CD14-positive monocyte (primary cell): ENCODE measurements around the gene PCDHB16. TPM values are rescaled to one million over a fixed set of nuclear protein-coding genes. Genes with fewer than 3 reads are reported as not detected.
"Not testable (repeated sequence)": the region's sequence is repeated elsewhere in the genome, so short reads cannot be mapped to it uniquely, and the experiment has no call there.

Source experiments
- DNase-seq, 3 donors: peaks; one replicate each; pipeline ENCODE4 v3.0.0-alpha.2; 2011 to 2022
- H2AFZ ChIP-seq: 2 replicates; pipeline ENCODE4 v1.6.0; 2012; ENCODE audit warnings: mild to moderate bottlenecking, low read depth, low read length, inconsistent platforms; ENCODE audit not compliant: insufficient read depth, poor library complexity, severe bottlenecking
- H3K27ac ChIP-seq, 2 donors: 1 replicate in 1 of 2; 2 replicates in 1 of 2; pipeline ENCODE4 v1.5.1; 2012 to 2013; ENCODE audit warnings: low read length in 2 of 2, control low read depth in 1 of 2, inconsistent platforms in 1 of 2, low read depth in 1 of 2, mild to moderate bottlenecking in 1 of 2
- H3K27me3 ChIP-seq, 2 donors: one replicate each; pipeline versions ENCODE4 v1.6.0 to v1.6.1; 2011 to 2013; ENCODE audit warnings: low read length in 2 of 2; ENCODE audit not compliant: control insufficient read depth in 2 of 2, insufficient read depth in 2 of 2
- H3K36me3 ChIP-seq, 2 donors: replicated peaks in 1 of 2; 1 replicate in 1 of 2; 2 replicates in 1 of 2; pipeline versions ENCODE4 v1.5.1 to v1.6.1; 2012 to 2013; ENCODE audit warnings: low read length in 2 of 2, control low read depth in 1 of 2, inconsistent platforms in 1 of 2, mild to moderate bottlenecking in 1 of 2; ENCODE audit not compliant: insufficient read depth in 2 of 2, control insufficient read depth in 1 of 2
- H3K4me1 ChIP-seq, 2 donors: 1 replicate in 1 of 2; 2 replicates in 1 of 2; pipeline versions ENCODE4 v1.5.1 to v1.6.1; 2012 to 2013; ENCODE audit warnings: low read length in 2 of 2, control low read depth in 1 of 2, inconsistent platforms in 1 of 2, mild to moderate bottlenecking in 1 of 2, moderate library complexity in 1 of 2; ENCODE audit not compliant: insufficient read depth in 2 of 2, control insufficient read depth in 1 of 2
- H3K4me2 ChIP-seq: replicated peaks from 2 replicates; pipeline ENCODE3; 2012; ENCODE audit warnings: low read length, moderate library complexity, mild to moderate bottlenecking; ENCODE audit not compliant: poor library complexity, severe bottlenecking; ENCODE audit errors: extremely low read depth
- H3K4me3 ChIP-seq, 3 experiments: fragments of 200-600 bp in 1 of 3; sonication (generic) in 1 of 3; replicated peaks in 1 of 3; 1 replicate in 2 of 3; 2 replicates in 1 of 3; pipeline ENCODE4 v1.5.1; 2011 to 2013; ENCODE audit warnings: low read length in 3 of 3, mild to moderate bottlenecking in 3 of 3, control low read depth in 2 of 3, low read depth in 2 of 3, inconsistent platforms in 1 of 3, moderate library complexity in 1 of 3
- H3K79me2 ChIP-seq: 2 replicates; pipeline ENCODE4 v1.6.0; 2012; ENCODE audit warnings: mild to moderate bottlenecking, control low read depth, inconsistent platforms, low read length, moderate library complexity; ENCODE audit not compliant: insufficient read depth
- H3K9ac ChIP-seq: 2 replicates; pipeline ENCODE4 v1.6.0; 2017; ENCODE audit warnings: low read length, mild to moderate bottlenecking; ENCODE audit not compliant: insufficient read depth, poor library complexity, severe bottlenecking
- H3K9me3 ChIP-seq, 2 donors: replicated peaks in 1 of 2; 1 replicate in 1 of 2; 2 replicates in 1 of 2; pipeline versions ENCODE4 v1.5.1 to v1.6.1; 2012 to 2013; ENCODE audit warnings: low read length in 2 of 2, control low read depth in 1 of 2; ENCODE audit not compliant: control insufficient read depth in 1 of 2, insufficient read depth in 1 of 2
- H4K20me1 ChIP-seq: 2 replicates; pipeline ENCODE4 v1.6.0; 2012; ENCODE audit warnings: mild to moderate bottlenecking, low read length, control low read depth, moderate library complexity; ENCODE audit not compliant: insufficient read depth
- H3K27ac Mint-ChIP-seq, 7 donors: one replicate each; pipeline ENCODE4 v1.8.0; 2020; ENCODE audit warnings: mild to moderate bottlenecking in 7 of 7, mixed read lengths in 7 of 7, moderate library complexity in 6 of 7, inconsistent platforms in 2 of 7
- H3K27me3 Mint-ChIP-seq, 3 donors: one replicate each; pipeline ENCODE4 v1.8.0; 2021 to 2022; ENCODE audit warnings: low read depth in 3 of 3, mild to moderate bottlenecking in 3 of 3, mixed read lengths in 3 of 3, moderate library complexity in 3 of 3, inconsistent platforms in 1 of 3
- H3K36me3 Mint-ChIP-seq, 2 donors: one replicate each; pipeline ENCODE4 v1.8.0; 2020; ENCODE audit warnings: mixed read lengths in 2 of 2, inconsistent platforms in 1 of 2, mild to moderate bottlenecking in 1 of 2
- H3K4me1 Mint-ChIP-seq: one replicate; pipeline ENCODE4 v1.8.0; 2020; ENCODE audit warnings: mild to moderate bottlenecking, mixed read lengths
- H3K4me3 Mint-ChIP-seq, 2 donors: one replicate each; pipeline ENCODE4 v1.8.0; 2020; ENCODE audit warnings: mild to moderate bottlenecking in 2 of 2, mixed read lengths in 2 of 2, moderate library complexity in 1 of 2
- H3K9me3 Mint-ChIP-seq, 7 donors: one replicate each; pipeline ENCODE4 v1.8.0; 2020 to 2022; ENCODE audit warnings: mixed read lengths in 7 of 7, mild to moderate bottlenecking in 6 of 7, moderate library complexity in 6 of 7, inconsistent platforms in 2 of 7
- WGBS: methylation state at CpG from one replicate; pipeline ENCODE4 v1.1.5; 2013; ENCODE audit warnings: missing lambda C conversion rate; ENCODE audit not compliant: insufficient coverage; 5-methylcytosine and 5-hydroxymethylcytosine counted together
- intact Hi-C, 2 donors: fragments of 100-400 bp; cut with micrococcal nuclease; formaldehyde crosslinking; loops; one replicate each; pipeline versions ENCODE4 v1.15.0 to v1.15.1; 2023
- polyA plus RNA-seq, 3 donors: library from polyadenylated mRNA; depleted of rRNA in 1 of 3; unstranded in 2 of 3; stranded (reverse) in 1 of 3; fragments of 300-500 nt in 2 of 3; fragments of >200 nt in 1 of 3; fragmentation: Illumina TruSeq in 2 of 3; gene quantifications; 1 replicate in 2 of 3; 2 replicates in 1 of 3; pipeline ENCODE4 v1.2.3, GENCODE V29; 2012 to 2021
- TF ChIP-seq, protein P1 (sequence below): fragments of 200-600 bp; IDR thresholded peaks from one replicate; pipeline ENCODE4 v1.8.0; 2022; ENCODE audit warnings: antibody characterized with exemption, mild to moderate bottlenecking

PCDHB16 gene
- polyA plus RNA-seq, 3 donors = not detected

DNA sequence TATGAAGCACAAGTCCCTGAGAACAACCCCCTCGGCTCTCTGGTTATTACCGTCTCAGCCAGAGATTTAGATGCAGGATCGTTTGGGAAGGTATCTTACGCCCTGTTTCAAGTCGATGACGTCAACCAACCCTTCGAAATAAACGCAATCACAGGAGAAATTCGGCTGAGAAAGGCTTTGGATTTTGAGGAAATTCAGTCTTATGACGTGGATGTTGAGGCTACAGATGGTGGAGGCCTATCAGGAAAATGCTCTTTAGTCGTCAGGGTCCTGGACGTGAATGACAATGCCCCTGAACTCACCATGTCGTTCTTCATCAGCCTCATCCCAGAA lies 31.2 kb upstream of the PCDHB16 start:
- Histone ChIP-seq H2AFZ (no peak overlapping the region), H3K9ac (no peak overlapping the region), H3K79me2 (no peaks in the 10 kb centered on the region), H3K4me3 (no peak overlapping the region), H3K4me2 (no peak overlapping the region), H3K27me3 (no peaks in the 10 kb centered on the region), H4K20me1 (no peaks in the 10 kb centered on the region), H3K4me1 (no peaks in the 10 kb centered on the region), H3K9me3 (peaks cover 36 to 47% of the 10 kb centered on the region in 2 donors), H3K27ac (no peak overlapping the region), H3K36me3 (no peaks in the 10 kb centered on the region)
- no peak overlapping the region for H3K4me3 Mint-ChIP-seq
- H3K9me3 Mint-ChIP-seq = peaks cover 27 to 47% (median 39%) of the 10 kb centered on the region in 7 donors
- H3K27ac Mint-ChIP-seq = no peak overlapping the region
- intact Hi-C loops = no loop called here
- WGBS = 42% methylated on average over 5 of the region's 13 CpGs
- peaks cover 2 to 21% (median 17%) of the 10 kb centered on the region in 3 donors for H3K27me3 Mint-ChIP-seq
- H3K36me3 Mint-ChIP-seq = no peaks in the 10 kb centered on the region
- no peaks in the 10 kb centered on the region for H3K4me1 Mint-ChIP-seq
- no peak for DNase-seq
- TF ChIP-seq, protein P1, sequence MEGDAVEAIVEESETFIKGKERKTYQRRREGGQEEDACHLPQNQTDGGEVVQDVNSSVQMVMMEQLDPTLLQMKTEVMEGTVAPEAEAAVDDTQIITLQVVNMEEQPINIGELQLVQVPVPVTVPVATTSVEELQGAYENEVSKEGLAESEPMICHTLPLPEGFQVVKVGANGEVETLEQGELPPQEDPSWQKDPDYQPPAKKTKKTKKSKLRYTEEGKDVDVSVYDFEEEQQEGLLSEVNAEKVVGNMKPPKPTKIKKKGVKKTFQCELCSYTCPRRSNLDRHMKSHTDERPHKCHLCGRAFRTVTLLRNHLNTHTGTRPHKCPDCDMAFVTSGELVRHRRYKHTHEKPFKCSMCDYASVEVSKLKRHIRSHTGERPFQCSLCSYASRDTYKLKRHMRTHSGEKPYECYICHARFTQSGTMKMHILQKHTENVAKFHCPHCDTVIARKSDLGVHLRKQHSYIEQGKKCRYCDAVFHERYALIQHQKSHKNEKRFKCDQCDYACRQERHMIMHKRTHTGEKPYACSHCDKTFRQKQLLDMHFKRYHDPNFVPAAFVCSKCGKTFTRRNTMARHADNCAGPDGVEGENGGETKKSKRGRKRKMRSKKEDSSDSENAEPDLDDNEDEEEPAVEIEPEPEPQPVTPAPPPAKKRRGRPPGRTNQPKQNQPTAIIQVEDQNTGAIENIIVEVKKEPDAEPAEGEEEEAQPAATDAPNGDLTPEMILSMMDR = no peak

DNA sequence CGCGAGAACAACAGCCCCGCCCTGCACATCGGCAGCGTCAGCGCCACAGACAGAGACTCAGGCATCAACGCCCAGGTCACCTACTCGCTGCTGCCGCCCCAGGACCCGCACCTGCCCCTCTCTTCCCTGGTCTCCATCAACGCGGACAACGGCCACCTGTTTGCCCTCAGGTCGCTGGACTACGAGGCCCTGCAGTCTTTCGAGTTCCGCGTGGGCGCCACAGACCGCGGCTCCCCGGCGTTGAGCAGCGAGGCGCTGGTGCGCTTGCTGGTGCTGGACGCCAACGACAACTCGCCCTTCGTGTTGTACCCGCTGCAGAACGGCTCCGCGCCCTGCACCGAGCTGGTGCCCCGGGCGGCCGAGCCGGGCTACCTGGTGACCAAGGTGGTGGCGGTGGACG lies 30.6 kb upstream of the PCDHB16 start:
- H3K9ac ChIP-seq, H3K27ac Mint-ChIP-seq, H2AFZ ChIP-seq, H3K36me3 ChIP-seq, DNase-seq, H3K36me3 Mint-ChIP-seq, H3K4me2 ChIP-seq, H3K4me1 ChIP-seq, H4K20me1 ChIP-seq, H3K4me3 ChIP-seq, H3K4me1 Mint-ChIP-seq, H3K27me3 ChIP-seq, H3K79me2 ChIP-seq, H3K27ac ChIP-seq, intact Hi-C loops: not testable (repeated sequence)
- peaks cover 43 to 54% of the 10 kb centered on the region in 2 donors for H3K9me3 ChIP-seq
- H3K9me3 Mint-ChIP-seq = peaks cover 31 to 54% (median 46%) of the 10 kb centered on the region in 7 donors
- H3K4me3 Mint-ChIP-seq = peak overlapping the region in 1 of 2 donors; percentile 8
- H3K27me3 Mint-ChIP-seq = peaks cover 4 to 25% (median 19%) of the 10 kb centered on the region in 3 donors
- 33% methylated on average over 20 of the region's 41 CpGs for WGBS

DNA sequence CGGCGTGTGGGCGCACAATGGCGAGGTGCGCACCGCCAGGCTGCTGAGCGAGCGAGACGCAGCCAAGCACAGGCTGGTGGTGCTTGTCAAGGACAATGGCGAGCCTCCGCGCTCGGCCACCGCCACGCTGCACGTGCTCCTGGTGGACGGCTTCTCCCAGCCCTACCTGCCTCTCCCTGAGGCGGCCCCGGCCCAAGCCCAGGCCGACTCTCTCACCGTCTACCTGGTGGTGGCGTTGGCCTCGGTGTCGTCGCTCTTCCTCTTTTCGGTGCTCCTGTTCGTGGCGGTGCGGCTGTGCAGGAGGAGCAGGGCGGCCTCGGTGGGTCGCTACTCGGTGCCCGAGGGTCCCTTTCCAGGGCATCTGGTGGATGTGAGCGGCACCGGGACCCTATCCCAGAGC lies 30.1 kb upstream of the PCDHB16 start:
- H3K4me3 Mint-ChIP-seq, H2AFZ ChIP-seq, H3K4me3 ChIP-seq, intact Hi-C loops, H3K9ac ChIP-seq, H3K27ac Mint-ChIP-seq, H3K27ac ChIP-seq, H4K20me1 ChIP-seq, H3K27me3 ChIP-seq, H3K79me2 ChIP-seq, H3K36me3 ChIP-seq, DNase-seq, H3K4me1 Mint-ChIP-seq, H3K4me1 ChIP-seq, H3K4me2 ChIP-seq, H3K36me3 Mint-ChIP-seq: not testable (repeated sequence)
- peaks cover 47 to 58% of the 10 kb centered on the region in 2 donors for H3K9me3 ChIP-seq
- Mint-ChIP-seq H3K9me3 (peaks cover 36 to 59% (median 50%) of the 10 kb centered on the region in 7 donors), H3K27me3 (peaks cover 4 to 27% (median 22%) of the 10 kb centered on the region in 3 donors)
- WGBS = 32% methylated on average over 27 of the region's 36 CpGs
